Spleen (tissue), 7 donors: Measurements from ENCODE around the gene TRABD2B.

Experiments used
- CTCF ChIP-seq, 11 experiments: fragments of 200-600 bp in 7 of 11; fragments of 450-650 bp in 4 of 11; sonication (generic) in 4 of 11; IDR thresholded peaks in 8 of 11; conservative IDR thresholded peaks in 3 of 11; 1 replicate in 7 of 11; 2 replicates in 4 of 11; pipeline versions ENCODE4 v1.4.0 to v1.8.0; 2016 to 2021; ENCODE audit warnings: antibody characterized with exemption in 11 of 11, inconsistent platforms in 4 of 11, mild to moderate bottlenecking in 1 of 11
- POLR2AphosphoS5 ChIP-seq, 3 donors: sonication (generic); formaldehyde crosslinking; IDR thresholded peaks; one replicate each; pipeline ENCODE4 v1.5.1; 2017; ENCODE audit warnings: antibody characterized with exemption in 3 of 3
- donor health status: DM: no; HTN: no; CAD: no; lungs with moderate emphysema.
- donor health status: DM: no; HTN: no; CAD: no.
- donor health status: DM: no; HTN: no; CAD: no.

- TF ChIP-seq CTCF (IDR thresholded peaks at IDR 0.05 in 8 of 11, conservative IDR thresholded peaks at IDR 0.05 in 3 of 11) (no peak), POLR2AphosphoS5 (IDR thresholded peaks at IDR 0.05) (no peak)
These were observed 237.8 kb downstream of the TRABD2B start for GRCh38 chr1:47759251-47759935.
